Smooth muscle cell of the brain vasculature (primary cell): ENCODE measurements around the gene BTBD3.
A peak's percentile ranks its signal among the peaks of the same experiment; 100 is the strongest.

Experiments used
- DNase-seq: peaks from one replicate; pipeline ENCODE4 v3.0.0-alpha.2; 2012; ENCODE audit warnings: low read depth, low spot score

The BTBD3 gene

DNA sequence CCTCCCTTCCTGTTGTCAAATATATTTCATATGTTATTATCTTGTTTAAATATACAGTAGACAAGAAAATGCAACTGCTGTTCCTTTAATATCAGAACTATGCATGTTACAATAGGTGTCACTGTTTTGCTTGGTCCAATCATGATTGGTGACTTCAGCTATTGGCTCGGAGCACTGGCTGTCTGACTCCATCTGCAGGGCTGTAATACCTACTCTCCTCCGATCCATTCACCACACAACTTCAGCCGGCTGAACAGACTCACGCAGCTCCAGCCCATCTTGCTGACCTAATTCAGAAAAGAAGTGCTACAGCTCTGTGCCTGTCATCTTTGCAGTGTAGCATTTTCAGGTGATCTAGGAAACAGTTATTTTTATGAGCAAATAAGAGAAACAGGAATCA is at the start of gene BTBD3:
Gene BTBD3 (plus strand): TSS at position 231 of the 400 bp plus-strand sequence. CDS start 383 bp downstream, outside the sequence.
- no peak for DNase-seq

DNA sequence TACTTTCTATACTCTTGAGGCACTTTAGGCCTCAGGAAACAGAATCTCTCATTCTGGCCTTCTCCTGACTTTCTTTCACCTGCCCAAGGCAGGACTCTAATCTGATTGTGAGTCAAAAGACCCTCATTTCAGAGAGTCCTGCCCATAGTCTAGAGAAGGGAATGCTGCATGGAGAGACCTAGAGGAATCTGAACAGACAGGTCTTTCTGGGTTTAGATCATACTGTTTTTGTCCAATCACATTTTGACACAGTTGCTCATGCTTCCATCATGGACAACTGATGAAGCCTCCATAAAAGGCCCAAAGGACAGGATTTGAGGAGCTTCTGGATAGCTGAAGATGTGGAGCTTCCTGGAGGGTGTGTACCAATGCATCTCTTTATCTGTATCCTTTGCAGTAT is 48.1 kb upstream of the BTBD3 start:
- DNase-seq, result no peak

DNA sequence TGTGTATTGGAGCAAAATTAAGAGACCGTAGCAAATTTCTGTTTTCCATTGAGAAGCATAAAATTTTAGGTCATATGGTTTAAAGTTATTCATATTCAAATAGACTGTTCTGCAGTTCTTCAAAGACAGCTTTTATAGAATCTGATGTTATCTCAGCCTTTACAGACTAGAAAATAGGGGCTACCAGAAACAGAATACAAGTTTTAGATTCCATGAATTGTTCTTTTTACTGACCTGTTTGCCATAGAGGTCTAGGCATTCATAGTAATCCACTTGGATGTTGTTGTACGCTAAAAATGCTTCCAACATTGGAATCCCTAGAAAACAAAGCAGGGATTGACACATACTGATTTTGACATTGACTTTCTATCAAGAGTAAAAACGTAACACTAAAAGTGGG is 47.3 kb upstream of the BTBD3 start:
- DNase-seq, result no peak

DNA sequence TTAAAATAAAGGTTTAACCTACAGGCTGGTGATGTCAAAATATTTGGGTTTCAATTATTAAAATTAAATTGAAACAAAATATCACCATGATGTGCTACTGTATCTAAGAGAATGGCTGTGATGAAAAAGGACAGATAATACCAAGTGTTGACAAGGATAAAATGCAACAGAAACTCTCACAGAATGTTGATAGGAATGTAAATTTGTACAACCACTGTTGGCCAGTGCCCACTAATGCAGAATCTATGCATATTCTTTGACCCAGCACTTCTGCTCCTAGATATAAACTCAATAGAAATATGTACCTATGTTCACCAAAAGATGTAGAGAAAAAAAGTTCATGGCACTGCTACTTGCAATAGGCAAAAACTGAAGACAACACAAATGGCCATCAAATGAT is 41.1 kb upstream of the BTBD3 start:
- no peak for DNase-seq

DNA sequence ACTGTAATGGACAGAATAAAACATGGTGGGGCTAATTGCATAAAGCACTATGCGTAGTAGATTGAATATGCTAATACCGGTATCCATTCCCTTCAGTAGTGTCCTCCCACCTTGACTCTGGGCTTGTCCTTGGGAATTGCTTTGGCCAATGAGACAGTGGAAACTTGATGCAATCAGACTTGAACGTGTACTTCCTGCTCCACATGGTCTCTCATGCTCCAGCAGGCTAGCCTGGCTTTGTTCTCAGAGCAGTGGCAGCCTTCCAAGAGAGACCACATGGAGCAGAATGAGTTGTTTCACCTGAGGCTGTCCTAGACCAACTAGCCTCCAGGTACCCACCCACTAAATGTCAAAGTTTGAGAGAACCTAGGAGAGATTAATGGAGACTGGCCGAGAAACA is 37.0 kb upstream of the BTBD3 start:
- no peak for DNase-seq

DNA sequence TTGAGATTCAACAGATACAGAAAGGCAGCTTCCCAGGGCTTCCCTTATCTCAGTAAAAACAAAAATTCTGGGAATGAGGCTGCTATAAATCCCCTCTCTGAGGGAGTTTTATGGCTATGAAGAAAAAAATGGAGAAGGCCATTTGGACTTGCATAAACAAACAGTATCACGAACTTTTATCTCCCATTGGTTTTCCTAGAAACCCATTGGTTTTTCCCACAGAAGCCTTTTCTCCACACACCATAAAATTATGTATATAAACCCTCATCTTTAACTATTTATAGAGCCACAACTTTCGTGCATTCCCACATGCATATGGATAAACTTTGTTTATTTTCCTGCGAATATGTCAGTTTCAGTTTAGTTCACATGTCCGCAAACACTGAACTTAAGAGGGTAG is 36.2 kb upstream of the BTBD3 start:
- no peak for DNase-seq

DNA sequence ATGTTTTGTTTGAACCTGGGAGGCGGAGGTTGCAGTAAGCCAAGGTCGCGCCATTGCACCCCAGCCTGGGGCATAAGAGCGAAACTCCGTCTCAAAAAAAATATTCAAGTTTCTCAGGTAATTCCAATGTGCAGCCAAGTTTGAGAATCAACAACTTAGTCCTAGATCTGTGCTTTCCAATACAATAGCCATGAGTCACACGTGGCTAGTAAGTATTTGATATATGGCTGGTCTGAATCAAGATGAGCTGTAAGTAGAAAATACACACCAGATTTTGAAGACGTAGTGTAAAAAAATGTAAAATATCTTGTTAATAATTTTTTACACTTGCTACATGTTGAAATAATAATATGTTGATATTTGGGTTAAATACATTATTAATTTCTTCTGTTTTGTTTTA is 35.0 kb upstream of the BTBD3 start:
- DNase-seq, result no peak

DNA sequence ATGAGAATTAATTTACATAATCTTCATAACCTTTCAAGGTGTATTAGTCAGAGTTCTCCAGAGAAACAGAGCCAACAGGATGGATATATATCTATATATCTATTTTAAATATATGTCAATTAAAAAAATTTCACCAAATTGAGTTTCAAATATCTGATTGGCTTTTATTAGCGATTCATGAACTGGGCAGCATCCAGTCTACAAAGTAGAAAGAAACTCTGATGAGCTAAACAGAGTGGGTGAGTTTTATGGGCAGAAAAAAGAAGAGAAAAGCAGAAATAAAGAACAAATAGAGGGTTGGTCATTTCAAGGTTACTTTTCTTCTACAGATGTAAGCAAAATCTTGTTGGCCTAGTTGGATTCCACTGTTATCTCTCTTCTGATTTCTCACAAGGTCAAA is 29.0 kb upstream of the BTBD3 start:
- DNase-seq, result no peak

DNA sequence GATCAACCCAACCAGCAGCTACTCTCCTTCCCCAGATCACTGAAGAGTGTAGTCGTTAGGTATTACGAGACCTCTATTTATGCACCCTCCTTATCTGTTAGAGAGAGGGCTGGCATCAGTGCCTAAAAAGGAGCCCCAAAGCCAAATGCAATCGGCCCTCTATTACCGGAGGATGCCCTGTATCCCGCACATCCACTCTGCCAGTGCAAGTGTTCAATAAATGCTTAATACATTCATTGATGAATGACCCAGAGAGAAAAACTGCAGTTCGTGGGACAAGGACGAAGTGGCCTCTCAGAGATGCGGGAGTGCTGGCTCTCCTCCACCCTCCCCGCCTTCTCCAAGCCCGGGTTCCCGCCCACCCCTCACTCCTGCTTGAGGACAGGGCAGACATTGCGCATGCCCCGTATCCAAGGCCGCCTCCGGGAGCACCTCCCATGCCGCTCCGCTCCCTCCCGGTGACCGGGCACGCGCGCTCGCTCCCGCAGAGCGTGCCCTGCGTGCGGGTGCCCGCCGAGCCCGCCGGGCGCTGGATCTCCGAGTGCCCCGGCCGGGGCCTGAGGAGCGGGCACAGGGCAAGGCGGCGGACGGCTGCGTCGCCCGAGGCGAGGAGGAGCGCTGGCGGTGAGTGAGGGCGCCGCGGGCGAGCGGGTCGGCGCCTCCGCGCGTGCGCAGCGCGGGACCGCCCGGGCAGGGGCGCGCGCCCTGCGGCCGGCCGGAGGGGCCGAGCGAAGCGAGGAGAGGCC is 27.2 kb upstream of the BTBD3 start:
- DNase-seq, result peak; percentile 84

DNA sequence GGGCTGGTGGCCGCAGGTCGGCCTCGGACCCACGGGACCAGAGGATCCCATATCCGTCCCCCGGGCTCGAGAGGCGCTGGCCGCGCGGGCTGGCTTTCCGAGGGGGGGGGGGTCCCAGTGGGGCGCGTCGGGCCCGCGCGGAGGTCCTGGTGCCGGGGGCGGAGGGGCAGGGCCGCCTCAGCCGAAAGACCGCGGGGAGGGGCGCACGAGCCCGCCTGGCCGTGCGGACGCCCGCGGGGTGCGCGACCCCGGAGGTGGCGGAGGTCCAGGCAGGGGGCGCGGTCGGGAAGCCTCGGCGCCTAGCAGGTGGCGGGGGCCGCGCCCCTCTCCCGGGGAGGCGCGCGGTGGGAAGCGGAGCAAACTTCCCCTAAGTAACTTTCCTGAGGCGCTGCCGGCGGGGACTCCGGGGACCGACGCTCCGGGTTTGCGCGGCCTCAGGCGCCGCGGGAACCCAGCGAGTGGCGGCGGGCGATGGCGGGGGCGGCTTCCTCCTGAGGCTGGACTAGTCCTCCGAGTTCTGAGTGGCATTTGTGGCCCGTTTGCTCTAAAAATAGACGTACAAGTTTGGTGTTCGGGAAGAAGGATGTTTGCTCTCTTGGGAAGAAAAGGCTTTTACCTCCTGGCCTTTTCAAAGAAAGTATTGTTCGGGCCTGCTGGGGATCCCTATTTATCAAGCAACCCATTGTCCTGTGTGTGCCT is 26.5 kb upstream of the BTBD3 start:
- DNase-seq, result no peak

DNA sequence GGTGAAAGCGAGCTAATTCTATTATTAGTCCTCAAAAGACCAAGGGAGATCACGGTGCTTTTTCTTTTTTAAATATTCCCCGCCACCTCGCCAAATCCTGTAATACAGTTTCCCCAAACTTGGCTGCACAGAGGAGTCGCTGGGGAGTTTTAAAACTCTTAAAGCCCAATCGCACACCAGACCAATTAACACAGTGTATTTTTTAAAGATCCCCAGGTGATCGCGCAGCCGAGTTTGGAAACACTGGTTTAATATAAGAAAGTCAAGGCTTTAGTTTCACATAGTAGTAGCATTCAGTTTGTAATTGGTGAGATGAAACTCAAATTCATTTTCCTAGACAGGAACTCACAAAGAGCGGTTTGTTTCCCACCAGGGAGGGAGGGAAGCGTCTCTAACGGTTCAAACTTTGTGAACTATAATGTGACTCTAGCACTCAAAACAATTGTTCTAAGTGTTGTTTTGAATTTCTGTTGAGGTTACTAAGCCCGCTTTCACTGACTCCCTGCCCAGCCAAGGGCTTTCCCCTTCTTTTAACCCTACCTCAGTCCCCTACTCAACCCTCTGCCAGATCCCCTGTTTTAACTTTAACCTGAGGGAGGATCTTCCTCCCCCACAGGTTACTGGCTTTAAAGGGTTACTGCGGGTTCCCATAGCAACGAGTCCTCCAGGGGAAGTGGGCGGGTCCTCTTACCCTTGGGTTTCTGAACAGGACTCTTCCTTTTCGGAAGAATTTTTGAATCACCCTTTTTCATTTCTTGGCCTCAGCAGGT is 25.7 kb upstream of the BTBD3 start:
- no peak for DNase-seq

DNA sequence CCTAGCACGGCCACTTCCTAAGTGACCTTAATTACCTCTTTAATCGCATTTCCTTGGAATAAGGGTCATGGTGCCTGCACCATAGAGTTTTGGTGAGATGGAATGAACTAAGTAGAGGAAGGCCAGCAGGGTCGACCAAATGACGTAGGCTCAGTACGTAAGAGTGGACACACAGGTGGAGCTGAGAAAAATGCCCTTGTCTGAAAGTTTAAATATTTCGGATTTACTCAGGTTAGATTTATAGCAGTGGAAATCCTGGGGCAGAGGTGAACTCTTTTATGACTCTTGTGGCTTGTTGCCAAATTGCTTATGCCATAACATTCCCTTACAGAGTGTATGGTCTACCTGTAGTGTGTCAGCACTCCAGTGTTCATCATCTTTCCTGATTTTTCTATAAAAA is 23.6 kb upstream of the BTBD3 start:
- DNase-seq, result no peak

DNA sequence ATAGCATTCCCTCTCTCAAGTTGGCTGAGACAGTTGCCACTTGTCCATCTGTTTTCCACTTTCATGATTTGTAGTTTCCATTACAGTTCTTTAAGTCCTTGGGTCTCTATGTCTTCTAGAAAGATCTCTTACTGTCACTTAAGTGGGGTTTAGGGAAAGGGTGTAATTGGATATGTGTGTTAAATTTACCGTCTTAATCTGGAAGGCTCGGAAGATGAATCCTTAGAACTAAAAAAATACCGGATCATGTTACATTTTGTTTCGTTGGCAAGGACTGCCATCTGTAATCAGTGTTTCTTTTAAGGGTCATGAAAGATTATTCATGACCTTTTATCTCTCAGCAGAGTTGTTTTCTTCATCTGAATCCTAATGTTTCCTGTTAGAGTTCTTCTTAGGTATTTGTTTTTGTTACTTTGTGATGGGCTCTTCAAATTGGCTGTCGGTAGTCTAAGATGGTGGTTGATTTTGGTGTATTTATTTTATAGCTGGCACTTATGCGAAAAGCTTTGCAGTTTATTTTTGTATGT is 21.8 kb upstream of the BTBD3 start:
- no peak for DNase-seq

DNA sequence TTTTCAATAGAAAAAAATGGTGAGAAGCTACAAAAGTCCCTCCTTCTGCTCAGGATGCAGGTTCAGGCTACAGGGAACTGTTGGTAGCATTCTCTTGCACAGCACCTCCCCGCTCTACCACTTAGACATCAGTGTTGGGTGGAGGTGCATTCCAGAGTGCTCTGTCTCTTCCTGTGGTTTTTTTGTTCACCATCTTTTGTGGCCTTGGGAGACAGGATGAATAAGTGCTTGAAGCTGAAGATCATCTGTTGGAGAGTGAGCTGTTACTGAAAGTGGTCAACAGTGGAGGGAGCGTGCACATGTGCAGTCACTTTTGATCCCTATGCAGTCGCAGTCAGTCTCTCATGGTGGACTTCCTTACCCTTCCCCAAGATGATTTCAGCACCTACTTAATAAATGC is 16.6 kb upstream of the BTBD3 start:
- DNase-seq, result no peak

DNA sequence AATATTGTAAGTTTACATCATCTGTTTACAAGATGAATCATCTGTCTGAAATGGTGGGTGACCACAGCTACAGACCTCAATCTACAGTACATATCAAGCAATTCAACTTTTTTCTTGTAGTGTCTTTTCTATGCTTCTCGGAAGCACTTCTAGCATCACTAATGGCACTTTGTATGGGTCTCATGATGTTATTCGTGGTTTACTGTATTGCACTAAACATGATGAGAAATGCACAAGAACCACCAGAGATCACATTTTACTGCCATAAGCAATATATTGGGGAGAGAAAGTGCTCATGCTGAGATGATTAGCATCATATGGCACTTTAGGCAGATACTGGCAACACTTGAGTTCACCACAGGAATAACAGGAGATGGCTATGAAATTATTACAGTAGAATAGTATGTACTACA is 15.4 kb upstream of the BTBD3 start:
- DNase-seq, result no peak

DNA sequence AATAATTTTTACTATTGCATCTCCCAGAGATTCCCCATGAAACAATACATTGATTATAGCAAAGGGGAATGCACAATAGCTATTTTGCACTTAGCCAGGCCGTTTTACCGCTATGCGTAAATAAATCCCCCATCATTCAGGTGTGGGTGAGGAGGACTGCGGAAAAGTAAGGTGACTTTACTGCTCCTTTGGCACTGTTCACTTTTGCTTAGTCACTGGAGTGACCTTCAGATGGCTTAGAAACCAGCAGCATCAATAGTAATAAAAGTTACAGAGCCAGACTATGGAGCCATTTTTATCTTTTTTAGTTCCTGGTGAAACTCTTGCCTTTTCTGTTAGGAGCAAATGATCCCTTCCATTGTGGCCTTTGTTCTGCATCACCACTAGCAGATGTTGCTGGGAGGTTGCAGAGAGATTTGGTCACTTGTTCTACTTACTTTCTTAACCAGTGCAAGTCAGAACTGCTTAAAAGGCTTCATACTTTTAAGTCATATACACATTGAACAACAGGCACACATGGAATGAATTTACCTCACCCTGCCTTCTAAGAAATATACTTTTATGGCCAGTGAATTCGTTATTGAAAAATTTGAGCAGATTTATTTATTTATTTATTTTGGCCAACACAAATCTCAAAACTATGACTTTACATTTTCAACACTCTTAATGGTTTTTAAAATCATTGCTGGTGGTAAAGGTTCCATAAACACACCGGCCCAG is 12.1 kb upstream of the BTBD3 start:
- no peak for DNase-seq

DNA sequence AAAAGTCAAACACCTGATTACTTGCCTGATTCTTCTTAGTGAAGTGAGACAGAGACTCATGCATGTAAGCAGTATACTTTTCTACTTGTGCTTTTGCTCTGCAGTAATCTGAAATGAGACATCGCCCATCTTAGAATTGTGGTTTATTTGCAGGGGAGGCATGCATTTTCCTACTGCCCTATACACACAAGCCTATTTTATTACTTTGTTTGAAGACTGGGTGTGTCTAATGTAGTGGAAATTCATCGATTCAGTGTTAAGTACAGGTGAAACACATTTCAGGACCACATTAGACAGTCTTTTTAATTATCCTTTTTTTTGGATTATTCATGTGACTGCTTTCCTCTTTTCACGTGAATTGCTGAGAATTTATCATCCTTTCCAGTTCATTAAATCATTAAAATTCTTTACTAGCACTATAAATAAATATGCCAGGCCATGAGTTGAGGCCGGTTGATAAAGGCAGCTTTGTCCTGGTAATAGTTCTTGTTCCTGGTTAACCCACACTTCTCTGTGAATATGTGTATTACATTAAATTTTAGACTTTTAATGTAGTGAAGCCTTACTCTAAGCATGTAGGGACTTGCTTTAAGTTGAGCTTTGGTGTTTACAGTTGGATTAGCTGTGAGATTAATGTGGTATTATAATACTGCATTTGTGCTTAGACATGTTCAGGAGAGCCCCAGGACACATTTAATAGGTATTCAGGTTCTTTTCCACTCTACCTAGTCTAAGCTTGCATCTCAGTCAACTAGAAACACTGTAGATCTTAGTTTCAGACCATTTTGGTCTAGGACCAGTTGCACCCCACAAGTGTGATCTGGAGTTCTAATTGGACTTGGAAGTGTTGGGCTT is 10.8 kb upstream of the BTBD3 start:
- DNase-seq, result no peak

DNA sequence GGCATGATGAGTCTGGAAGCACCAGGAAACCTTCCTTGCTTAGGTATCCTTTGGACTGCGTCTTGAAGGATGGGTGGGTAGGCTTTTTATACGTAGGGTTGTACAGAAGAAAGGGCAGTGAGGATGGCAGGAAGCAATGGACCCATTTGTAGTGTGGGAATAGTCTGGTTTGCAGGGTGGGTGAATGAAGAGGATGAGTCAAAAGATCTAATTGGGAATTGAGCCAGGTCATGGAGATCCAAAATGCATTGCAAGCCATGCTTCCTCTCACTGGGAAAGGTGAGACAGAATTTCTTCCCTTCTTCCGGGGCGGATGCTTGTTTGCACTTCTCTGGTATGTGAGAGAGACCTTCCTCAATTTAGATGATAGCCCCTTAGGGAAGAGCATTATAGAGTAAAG is 10.1 kb upstream of the BTBD3 start:
- DNase-seq, result no peak

DNA sequence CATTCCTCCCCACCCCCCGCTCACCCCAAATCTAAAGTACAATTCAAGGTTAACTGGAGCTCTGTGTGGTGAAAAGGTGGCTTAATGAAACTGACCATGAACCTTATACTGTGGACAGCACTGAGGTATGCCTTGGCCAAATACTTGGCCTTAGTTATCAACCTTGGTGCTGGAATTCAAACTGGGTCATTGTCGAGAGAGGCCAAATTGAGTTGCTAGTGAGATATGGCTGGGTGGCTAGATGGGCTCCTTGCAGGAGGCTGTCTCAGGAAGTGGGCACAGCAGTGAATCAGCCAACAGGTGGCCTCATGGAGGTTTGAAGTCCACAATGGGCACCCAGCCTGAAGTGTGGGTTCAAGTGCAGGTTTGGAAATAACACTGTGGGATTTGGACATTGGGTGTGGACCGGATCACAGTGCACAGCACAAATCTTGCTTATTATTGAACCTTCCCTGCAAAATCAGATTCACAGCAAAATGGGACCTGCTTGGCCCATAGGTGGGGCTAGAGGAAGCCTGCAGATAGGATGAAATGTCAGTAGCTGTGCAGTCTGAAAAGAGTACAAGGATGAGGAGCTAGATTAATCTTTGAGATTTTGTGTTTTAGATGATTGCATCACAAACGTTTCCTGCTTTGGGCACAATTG is 5.6 kb upstream of the BTBD3 start:
- DNase-seq, result no peak

DNA sequence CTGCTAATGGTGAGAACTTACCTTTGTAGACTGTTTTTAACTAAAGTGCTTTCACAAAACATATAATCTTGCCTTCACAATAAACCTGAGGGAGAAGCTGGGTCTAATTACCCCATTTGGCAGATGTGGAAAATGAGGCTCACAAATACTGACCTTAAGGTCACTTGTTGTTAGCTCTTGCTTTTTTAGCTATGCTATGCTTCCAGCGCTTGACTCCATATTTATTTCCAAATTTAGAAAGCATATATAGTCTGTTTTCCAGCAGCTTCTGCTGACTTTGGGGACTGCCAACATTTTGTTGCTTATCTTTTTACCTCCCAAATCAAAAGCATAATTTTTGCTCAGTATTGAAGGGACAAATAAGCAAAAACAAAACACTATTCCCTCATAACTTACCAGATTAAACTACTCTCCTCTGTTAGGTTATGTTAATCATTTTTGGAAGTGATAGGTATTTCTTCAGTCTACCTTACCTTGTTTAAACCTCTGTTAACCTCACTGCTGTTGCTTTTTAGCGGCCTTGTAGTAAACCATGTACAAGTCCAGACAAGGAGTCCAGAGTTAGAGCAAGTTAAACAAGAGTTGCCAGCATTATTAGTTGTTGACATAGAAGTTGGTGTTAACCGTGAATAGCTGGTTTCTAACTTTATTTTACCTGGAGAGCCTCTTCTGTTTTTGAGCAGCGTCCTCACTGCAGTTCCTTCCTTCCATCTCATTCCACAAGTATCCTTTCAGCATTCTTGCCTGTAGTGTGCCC is 4.9 kb upstream of the BTBD3 start:
- DNase-seq, result no peak
